ENCODE measurements around the gene FAM163A.

FAM163A gene

GRCh38 chr1:179767177-179767581 lies 24.1 kb downstream of the FAM163A start:
- no peaks in the 10 kb centered on the region for H3K4me1 ChIP-seq (ENCODE audit: insufficient read depth, low read length)
- H3K36me3 ChIP-seq (ENCODE audit: insufficient read depth, low read length): no peaks in the 10 kb centered on the region
- H3K9ac ChIP-seq (ENCODE audit: low read depth, low read length): no peak overlapping the region
- no peak overlapping the region for H3K4me2 ChIP-seq (ENCODE audit: insufficient read depth, low read length)
- TF ChIP-seq, protein P1, sequence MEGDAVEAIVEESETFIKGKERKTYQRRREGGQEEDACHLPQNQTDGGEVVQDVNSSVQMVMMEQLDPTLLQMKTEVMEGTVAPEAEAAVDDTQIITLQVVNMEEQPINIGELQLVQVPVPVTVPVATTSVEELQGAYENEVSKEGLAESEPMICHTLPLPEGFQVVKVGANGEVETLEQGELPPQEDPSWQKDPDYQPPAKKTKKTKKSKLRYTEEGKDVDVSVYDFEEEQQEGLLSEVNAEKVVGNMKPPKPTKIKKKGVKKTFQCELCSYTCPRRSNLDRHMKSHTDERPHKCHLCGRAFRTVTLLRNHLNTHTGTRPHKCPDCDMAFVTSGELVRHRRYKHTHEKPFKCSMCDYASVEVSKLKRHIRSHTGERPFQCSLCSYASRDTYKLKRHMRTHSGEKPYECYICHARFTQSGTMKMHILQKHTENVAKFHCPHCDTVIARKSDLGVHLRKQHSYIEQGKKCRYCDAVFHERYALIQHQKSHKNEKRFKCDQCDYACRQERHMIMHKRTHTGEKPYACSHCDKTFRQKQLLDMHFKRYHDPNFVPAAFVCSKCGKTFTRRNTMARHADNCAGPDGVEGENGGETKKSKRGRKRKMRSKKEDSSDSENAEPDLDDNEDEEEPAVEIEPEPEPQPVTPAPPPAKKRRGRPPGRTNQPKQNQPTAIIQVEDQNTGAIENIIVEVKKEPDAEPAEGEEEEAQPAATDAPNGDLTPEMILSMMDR (IDR thresholded peaks at IDR 0.05; ENCODE audit: borderline replicate concordance, extremely low read depth, low read length, poor library complexity, severe bottlenecking): no peak
- TF ChIP-seq EZH2 (IDR thresholded peaks at IDR 0.05; ENCODE audit: borderline replicate concordance, low read depth, low read length, severe bottlenecking): no peak
- peaks cover 9% of the 10 kb centered on the region for H3K27me3 ChIP-seq (ENCODE audit: insufficient read depth, low read length, poor library complexity)
- H3K9me3 ChIP-seq (ENCODE audit: insufficient read depth, low read length, severe bottlenecking): no peaks in the 10 kb centered on the region
- no peak overlapping the region for H2AFZ ChIP-seq (ENCODE audit: low read depth, low read length)
- H3K4me3 ChIP-seq (ENCODE audit: low read depth in 1 of 2, low read length in 2 of 2): no peak overlapping the region
- H3K79me2 ChIP-seq (ENCODE audit: insufficient read depth, low read length): no peaks in the 10 kb centered on the region
- ATAC-seq (ENCODE audit: insufficient read depth, low read depth) (no peak), DNase-seq (no peak)
- H4K20me1 ChIP-seq (ENCODE audit: insufficient read depth, low read length): no peaks in the 10 kb centered on the region
- no peak overlapping the region for H3K27ac ChIP-seq (ENCODE audit: low read length)

DNA sequence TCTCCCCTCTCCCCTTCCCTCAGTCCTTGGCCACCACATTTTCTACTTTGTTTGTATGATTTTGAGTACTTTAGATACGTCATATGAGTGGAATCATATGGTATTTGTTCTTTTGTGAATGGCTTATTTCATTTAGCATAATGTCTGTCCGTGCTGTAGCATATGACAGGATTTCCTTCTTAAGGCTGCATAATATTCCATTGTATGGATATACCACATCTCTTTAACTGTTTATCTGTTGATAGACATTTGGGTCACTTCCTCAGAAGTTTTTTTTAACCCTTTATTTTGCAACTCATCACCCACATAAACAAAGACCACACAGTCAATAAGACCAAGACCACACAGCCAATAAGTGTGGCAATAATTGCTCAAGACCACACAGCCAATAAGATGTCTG lies 24.9 kb downstream of the FAM163A start:
- H3K79me2 ChIP-seq (ENCODE audit: insufficient read depth, low read length): no peaks in the 10 kb centered on the region
- H2AFZ ChIP-seq (ENCODE audit: low read depth, low read length): no peak overlapping the region
- no peak overlapping the region for H3K9ac ChIP-seq (ENCODE audit: low read depth, low read length)
- no peak overlapping the region for H3K4me3 ChIP-seq (ENCODE audit: low read depth in 1 of 2, low read length in 2 of 2)
- ATAC-seq (ENCODE audit: insufficient read depth, low read depth): no peak
- H3K36me3 ChIP-seq (ENCODE audit: insufficient read depth, low read length): no peaks in the 10 kb centered on the region
- no peak overlapping the region for H3K27ac ChIP-seq (ENCODE audit: low read length)
- peaks cover 5% of the 10 kb centered on the region for H3K27me3 ChIP-seq (ENCODE audit: insufficient read depth, low read length, poor library complexity)
- no peak for DNase-seq
- no peaks in the 10 kb centered on the region for H3K4me1 ChIP-seq (ENCODE audit: insufficient read depth, low read length)
- H4K20me1 ChIP-seq (ENCODE audit: insufficient read depth, low read length): no peaks in the 10 kb centered on the region
- no peak for TF ChIP-seq EZH2 (IDR thresholded peaks at IDR 0.05; ENCODE audit: borderline replicate concordance, low read depth, low read length, severe bottlenecking)
- TF ChIP-seq, protein P1 (IDR thresholded peaks at IDR 0.05; ENCODE audit: borderline replicate concordance, extremely low read depth, low read length, poor library complexity, severe bottlenecking): no peak
- H3K4me2 ChIP-seq (ENCODE audit: insufficient read depth, low read length): no peak overlapping the region
- no peaks in the 10 kb centered on the region for H3K9me3 ChIP-seq (ENCODE audit: insufficient read depth, low read length, severe bottlenecking)

- Histone ChIP-seq H3K27me3 (ENCODE audit: insufficient read depth, low read length, poor library complexity) (no peaks in the 10 kb centered on the region), H3K9me3 (ENCODE audit: insufficient read depth, low read length, severe bottlenecking) (no peaks in the 10 kb centered on the region), H4K20me1 (ENCODE audit: insufficient read depth, low read length) (no peaks in the 10 kb centered on the region), H3K4me2 (ENCODE audit: insufficient read depth, low read length) (no peak overlapping the region), H3K79me2 (ENCODE audit: insufficient read depth, low read length) (no peaks in the 10 kb centered on the region), H3K4me3 (ENCODE audit: low read depth in 1 of 2, low read length in 2 of 2) (no peak overlapping the region), H3K4me1 (ENCODE audit: insufficient read depth, low read length) (no peaks in the 10 kb centered on the region), H3K36me3 (ENCODE audit: insufficient read depth, low read length) (no peaks in the 10 kb centered on the region), H3K27ac (ENCODE audit: low read length) (no peak overlapping the region), H3K9ac (ENCODE audit: low read depth, low read length) (no peak overlapping the region), H2AFZ (ENCODE audit: low read depth, low read length) (no peak overlapping the region)
- TF ChIP-seq, protein P1 (IDR thresholded peaks at IDR 0.05; ENCODE audit: borderline replicate concordance, extremely low read depth, low read length, poor library complexity, severe bottlenecking): no peak
- no peak for TF ChIP-seq EZH2 (IDR thresholded peaks at IDR 0.05; ENCODE audit: borderline replicate concordance, low read depth, low read length, severe bottlenecking)
- ATAC-seq (ENCODE audit: insufficient read depth, low read depth) (no peak), DNase-seq (no peak)
Measured at GRCh38 chr1:179770887-179771502, 27.9 kb downstream of the FAM163A start.

Measured in DND-41 (cell line).